HG02973 (cell line): ENCODE results near the gene TTN.

Experiments used
- ATAC-seq: cut with Tn5 transposase; IDR thresholded peaks from one replicate; pipeline ENCODE4 v1.9.1; 2021; ENCODE audit warnings: moderate library complexity; ENCODE audit not compliant: unreplicated experiment

Gene TTN

DNA sequence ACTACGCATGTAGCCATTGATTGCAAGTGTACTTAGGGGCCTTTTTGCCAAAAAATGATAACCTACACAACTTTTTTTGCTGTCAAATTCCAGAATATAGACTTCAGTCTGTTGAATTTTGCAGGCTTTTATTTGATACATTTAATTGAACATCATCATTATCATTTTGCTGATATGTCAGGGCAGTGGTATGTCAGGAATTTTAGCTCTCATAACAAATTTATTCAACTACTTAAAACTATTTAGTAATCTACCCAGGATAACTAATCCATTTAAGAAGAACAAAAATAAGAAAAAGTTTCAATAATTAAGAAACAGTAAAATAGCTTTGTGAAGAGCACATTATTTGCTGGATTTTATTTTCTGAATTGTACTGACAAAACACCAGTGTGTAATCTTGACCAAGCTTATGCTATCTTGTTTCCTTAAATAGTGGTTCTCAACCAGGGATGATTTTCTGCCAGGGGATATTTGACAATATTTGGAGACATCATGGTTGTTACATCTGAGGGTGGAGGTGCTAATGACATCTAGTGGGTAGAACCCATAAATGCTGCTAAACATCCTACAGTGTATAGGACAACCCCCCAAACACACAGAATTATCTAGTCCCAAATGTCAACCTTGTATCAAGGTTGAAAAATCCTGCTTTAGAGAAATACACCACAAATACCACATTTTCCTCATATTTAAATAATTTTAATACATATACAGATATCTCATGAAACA is 12.1 kb upstream of the TTN start:
- peak; percentile 39 for ATAC-seq

DNA sequence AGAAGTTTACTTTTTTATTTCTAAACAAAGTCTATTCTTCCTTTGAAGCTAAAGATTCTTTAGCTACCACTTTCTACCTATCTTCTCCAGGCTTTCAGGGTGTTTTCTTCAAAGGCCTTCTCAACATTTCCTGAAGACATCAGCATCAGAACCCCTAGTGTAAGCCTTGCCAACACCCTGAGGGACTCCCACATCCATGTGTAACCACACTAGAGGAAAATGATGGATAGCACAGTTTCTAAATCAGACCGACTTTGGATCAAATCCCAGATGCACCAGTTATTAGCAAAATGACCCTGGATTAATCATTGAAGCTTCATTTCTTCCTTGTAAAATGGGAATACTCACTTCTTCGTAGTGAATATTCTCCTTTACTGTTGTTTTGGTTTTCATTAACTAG is 4.7 kb upstream of the TTN start:
- ATAC-seq, result no peak

DNA sequence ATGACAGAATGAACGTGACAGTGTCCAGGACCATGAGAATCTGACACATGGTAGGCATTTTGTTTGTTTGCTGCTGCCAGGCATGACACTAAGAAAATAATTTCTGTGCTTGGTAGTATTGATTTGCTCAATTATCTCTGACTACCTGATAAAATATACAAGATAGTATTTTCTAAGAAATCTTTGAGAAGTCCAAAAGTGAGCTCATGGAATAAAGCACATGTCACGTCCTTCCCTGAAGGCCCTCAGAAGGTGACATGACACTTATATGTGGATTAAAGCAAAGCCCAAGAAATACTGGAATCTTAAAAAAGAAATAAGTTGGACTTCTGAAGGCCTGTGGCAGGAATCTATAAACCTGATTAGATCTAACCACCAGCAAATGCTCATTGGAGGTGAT is 3.8 kb upstream of the TTN start:
- no peak for ATAC-seq

DNA sequence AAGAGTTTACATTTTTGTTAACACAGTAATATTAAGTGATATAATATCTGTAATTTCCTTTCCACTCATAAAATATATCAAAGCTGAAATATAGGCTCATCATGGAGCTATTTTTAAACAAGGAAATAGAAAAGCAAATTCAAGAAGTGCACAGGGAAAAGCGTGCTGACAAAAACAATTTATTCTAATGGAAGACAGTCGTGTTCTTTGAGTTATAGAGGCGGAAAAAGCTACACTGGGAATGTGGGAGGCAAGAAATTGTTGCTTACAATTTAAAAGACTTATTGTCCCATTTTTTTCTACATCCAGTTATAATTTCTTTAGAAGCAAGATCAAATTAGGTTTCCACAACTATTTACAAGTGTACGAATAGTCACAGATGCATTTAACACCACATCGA is 3.2 kb upstream of the TTN start:
- no peak for ATAC-seq

DNA sequence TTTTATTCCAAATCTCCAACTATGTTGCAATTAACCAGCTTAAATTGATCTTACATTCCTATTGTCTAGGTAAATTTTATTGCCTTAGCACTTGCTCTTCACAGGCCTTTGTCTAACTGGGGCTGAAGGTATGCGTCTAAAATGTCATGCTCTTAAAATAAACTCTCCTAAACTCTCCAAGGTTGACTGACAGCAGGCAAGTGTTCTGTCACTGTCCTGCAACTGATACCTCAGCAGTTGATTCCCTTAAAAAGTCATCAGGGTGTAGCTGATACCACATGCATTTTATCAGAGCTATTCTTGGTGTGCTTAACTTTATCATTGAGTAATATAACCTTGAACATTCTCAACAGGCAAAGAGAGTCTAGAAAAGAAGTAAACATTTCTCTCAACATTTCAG is 680 bp downstream of the TTN start:
- no peak for ATAC-seq

DNA sequence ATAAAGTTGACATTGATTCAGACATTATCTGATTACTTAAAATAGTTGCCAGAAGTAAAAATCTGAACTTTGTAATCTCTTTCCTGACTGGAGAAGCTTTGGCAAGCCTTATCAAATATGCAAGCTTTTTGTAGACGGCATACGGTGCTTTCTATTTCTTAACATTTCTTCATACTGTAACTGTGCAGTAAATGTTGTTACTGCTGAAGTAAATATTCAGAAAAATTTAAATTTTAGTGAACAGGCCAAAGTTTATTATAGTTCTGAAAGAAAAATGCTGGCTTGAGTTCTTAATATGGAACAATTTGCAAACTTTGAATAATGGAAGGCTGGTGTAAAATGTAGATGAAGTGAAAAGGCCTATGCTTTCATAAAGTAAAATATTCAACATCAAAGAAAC is 1.8 kb downstream of the TTN start:
- ATAC-seq, result no peak

DNA sequence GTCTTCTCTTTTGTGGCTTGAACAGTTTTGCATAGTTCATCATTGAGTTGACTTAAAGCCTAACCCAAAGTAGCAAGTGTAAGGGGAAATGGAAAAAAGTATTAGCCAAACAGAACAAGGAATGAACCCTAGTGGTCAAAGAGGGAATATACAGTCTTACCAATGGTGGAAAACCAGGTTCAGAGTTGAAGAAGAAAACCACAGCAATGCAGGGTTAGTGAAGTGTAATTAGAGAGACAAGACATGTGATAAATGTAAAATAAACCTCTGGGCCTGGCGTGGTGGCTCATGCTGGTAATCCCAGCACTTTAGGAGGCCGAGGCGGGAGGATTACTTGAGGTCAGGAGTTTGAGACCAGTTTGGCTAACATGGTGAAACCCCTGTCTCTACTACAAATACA is 2.4 kb downstream of the TTN start:
- peak; percentile 74 for ATAC-seq

DNA sequence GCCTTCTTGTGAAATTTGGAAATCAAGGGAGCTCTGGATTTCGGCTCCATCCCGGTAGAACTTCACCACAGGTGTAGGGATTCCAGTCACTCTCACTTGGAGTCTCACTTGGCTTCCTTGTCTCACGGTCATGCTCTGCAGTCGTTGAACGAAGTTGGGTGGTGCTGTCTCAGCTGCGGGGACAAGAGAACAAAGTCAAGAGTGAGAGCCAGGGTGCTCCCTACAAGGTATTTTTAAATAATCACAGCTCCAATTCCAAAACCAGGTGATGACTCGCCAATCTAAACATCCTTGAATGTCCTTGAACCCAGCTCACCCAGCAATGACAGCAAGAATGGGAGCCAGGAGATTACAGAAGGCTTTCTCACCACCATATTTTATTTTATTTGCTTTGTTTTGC is 6.7 kb downstream of the TTN start:
- no peak for ATAC-seq

DNA sequence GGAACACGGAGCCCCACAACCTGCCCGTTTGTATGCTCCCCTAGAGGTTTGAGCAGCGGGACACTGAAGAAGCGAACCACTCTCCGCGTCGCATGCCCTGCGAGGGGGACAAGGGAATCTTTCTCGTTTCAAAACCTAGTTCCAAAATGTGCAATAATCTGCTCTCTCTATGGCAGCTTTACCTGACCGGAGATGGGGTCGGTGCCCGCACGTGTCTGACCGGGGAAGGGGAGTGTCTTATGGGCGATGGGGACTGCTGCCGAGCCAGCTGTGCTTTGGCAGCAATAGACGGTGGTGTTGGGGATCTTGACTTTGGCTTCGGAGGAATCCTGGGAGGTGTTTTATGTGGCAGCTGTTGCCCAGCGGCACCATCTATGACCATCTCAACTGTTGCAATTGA is 7.9 kb downstream of the TTN start:
- ATAC-seq, result no peak

DNA sequence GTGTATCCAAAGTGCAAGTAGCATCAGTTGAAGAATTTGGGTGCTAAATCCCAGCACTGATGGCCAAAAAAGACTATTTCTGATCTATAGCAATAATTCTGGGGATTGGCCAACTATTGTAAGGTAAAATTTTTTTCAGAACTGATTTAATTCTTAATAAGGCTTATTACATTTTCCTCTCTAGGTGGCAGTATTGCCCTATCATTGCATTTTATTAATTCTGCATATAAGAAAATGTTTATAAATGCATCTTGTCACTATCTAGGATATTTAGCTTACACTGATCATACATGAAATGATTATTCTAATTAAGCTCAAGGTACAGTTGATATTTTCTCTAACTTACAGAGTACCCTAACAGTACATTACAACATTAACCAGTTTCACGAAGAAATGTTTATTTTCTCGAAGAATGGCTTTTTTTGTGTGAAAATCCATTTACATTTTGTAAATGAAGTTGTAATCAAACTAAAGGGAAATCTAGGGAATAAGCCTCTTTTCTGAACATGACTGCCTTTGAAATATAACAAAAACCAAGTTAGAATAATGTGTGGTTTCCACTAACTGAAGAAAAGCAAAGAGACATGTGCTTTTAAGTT is 11.0 kb downstream of the TTN start:
- no peak for ATAC-seq

DNA sequence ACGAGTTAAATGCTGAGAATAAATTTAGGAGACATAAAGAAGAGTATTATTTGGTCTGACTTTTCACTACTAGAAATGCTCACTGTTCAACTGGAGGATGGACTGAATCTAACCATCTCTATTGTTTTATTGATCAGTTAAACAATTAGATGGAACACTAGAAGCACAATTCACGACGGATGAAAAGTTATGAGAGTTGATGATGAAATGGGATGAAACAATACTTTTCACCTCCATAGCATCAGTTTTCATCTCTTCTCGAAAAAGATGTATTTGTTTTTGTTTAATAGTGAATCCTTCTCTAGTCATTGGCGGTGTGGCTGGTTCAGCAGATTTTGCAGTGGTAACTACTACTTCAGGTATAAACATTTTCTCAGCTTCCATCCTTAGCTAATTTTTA is 19.3 kb downstream of the TTN start:
- ATAC-seq, result no peak

DNA sequence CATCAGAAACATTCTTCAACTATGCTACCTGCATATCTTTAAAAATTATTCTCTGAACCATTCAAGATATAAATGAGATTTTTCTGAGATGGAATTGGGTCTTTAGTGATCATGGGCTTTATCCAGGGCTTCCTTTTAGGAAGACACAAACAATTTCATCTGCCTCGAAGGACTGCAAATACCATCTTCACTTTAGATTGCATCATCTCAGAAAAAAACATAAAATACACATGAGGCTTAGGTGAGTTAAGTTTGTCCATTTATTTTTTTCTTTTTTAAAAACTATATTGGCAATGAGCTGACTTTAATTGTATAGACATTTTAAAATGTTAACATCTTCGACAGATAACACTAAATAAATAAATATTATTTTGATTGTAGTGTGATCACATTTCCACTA is 20.1 kb downstream of the TTN start:
- ATAC-seq, result no peak

DNA sequence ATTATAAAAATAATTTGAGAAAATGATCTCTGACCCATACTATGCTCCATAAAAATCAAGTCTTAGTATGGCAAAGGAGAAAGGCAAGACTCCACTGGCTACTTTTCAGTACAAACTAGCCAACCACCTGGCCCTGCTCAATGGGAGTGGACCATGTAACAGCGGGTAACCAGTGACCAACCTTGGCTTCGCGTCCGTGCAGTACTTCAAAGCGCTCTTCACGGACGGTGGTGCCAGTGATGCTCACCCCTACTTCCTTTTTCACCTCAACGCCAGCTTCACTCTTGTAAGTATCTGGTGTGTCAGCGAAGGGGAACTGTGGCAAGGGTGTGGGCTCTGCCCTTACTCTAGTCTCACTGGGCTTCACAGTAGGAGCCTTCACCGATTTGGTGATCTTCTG is 23.3 kb downstream of the TTN start:
- no peak for ATAC-seq

DNA sequence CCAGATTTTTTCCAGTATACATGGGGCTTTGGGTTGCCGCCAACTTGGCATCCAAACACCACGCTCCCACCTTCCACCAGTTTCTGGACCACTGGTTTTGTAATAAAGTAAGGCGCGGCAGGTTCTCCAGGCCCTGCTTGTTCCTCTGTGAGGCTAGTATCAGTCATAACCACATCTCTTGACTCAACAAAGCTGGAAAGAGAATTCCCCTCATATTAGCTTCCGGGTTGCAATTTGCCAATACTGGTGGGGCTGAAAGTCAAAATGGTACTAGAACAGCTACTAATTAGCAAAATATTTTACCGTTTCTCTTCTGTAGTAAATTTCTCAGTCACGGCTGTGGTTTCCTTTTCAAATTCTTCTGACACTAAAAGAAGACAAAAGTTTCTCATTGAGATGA is 25.0 kb downstream of the TTN start:
- ATAC-seq, result no peak

DNA sequence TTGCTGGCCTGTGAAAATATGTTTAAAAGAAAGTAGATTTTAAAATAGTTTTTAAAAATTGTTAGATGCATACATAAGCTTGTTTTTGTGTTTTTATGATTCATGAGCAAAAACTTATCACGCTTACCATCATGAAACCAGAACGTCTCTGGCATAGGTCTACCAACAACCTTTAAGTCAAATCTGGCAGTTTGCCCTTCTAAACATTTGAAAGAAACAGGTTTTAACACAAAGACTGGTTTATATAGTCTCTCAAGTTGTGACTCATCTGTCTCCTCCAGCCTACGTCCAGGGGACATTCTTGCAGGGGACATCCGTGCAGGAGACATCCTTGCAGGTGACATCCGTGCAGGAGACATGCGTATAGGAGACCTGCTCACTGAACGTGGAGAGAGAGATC is 29.6 kb downstream of the TTN start:
- no peak for ATAC-seq

DNA sequence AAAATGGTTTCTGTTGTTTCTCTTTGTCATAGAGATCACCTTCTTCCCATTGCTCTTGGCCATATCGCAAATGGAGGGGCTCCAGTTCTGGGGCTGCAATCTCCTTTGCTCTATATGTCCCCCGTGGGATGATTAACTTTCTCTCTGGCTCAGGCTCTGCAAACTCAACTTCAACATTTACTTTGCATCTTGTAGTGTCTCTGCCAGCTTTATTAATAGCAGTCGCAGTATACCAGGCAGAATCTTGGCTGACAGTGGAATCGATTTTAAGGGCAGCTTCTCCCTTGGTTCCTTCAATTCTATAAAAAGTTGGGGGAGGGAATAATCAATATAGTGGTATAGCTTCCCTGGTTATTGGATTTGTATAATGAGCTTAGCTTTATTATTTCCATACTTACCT is 30.5 kb downstream of the TTN start:
- ATAC-seq, result no peak

DNA sequence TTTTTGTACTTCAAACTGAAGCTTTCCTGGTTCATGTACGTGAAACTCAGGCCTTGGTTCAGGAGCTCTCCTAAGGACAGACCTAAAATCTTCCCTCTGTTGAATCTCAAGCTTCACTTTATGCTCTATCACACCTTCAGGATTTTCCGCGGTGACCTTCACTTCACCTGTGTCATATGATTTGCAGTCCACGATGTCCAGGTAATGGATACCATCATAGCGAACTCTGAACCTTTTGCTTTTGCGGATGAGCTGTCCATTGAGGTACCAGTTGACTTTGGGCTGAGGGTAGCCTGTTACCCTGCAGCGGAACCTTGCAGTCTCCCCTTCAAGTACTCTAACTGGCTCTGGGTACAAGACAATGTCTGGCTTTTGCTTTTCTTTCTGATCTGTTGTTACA is 31.2 kb downstream of the TTN start:
- ATAC-seq, result no peak

DNA sequence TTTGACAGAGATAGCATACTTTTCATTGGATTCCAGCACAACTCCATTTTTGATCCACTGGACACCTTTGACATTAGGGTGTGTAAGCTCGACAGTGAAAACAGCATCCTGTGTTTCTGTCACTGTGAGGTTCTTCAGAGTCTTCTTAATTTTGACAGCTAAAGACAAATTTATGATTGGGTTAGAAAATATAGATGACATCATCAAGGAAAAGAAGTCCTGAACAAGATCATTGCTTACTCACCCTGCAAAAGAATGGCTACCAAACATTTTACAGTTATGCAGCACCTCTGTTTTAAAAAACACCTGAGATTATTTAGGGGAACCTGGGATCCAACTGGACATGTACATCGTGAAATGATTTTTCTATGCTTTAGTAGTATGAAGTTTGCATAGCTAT is 36.7 kb downstream of the TTN start:
- ATAC-seq, result no peak

DNA sequence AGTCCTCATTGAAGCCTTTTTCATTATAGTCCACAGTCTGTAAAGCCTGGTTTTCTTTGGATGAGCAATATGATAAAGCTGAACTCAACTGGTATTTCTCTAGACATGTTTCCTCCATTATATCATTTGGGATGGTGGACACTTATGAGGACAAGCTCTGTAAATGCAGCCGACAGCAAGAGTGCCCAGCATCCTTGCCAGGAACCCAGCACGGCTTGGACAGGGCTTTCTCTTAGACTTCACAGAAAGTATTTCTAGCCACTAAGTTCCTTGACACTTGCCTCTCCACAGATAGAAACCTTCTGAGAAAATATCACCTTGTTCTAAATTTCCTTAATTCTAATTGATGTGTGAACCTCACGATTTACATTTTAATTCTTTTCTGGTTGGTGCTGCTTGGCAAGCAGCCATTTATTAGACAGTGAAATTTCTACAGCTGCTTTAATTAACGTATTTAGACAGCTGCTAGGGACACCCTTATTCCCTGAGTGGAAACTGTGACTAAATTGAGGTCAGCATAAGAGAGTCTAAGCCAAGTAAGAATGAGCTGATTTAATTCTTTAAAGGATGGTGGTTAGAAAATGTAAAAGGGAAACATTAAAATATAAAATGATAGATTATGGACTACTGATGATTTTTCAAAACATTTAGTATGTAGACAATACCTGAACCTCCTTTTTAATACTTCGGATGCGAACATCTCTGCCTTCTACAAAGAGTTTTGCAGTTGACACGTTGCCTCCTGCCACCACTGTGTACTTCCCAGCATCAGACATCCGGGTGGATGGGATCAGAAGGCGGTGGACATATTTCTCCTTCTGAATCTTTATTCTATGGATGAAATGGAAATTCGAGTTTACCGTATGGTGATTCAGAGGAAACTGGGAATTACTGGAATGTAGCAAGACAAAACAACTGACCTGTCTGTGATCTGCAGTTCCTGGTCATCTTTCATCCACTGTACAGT is 39.8 kb downstream of the TTN start:
- no peak for ATAC-seq

DNA sequence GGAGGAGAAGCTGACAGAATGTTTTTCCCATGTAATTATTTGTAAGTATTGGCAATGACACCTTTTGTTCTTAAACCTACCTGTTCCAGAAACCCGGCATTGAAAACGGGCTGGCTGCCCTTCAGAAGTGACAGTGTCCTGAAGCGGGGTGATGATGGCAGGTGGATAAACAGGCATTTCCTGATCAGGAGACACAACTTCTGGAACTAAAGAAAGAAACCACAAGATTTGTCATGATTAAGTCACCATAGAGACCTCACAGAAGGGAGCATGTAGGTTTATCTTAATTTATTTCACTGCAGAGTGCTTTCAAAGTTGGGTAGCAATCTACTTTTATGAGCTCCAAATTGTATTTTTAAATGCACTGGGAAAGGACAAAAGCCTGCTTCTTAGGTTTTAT is 43.1 kb downstream of the TTN start:
- ATAC-seq, result no peak

DNA sequence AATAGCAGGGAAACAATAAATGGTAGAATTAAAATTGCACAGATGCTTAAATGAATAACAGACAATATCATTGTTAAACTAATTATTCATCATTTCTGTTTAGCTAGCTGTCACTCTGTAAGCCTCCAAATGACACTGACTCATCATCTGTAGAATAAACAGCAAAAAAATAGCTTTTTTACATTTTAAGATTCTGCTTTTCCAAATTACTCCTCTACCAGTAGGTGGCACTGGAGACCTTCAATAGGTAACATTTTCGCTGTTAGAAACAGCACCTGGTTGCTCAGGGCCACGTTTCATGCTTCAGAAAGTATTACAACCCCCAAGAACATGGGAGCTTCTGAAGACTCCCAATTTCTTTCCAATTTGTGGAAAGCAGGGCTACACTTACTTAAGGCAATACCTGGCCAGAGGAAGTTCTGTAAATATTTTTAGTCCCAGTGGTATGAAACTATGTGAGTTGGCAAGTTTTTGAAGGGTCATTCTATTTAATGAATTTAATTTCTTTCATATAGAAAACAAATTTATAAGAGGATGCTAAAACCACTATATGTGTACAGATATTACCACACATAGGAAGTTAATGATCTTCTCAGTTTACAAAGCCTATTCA is 45.4 kb downstream of the TTN start:
- peak; percentile 72 for ATAC-seq

DNA sequence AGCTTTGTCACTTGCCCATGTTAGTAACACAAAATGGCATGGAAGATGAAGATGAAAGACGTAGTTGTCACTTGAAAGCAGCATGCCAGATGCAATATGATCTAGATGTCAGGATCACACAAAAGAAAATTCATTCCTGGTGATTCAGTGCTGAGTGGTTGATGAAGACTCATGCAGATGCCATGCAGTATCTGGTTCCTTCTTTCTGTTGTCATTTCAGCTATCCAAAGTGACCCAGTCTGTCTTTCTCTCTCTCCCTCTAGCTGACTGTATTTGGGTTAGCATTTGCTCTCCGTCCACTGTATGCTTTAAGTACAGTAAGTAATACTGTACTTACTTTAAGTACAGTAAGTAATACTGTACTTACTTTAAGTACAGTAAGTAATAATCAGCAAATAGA is 50.4 kb downstream of the TTN start:
- ATAC-seq, result no peak
